ENCODE measurements around the gene CRLF2.

GRCh38 chrX:1152090-1152489 is 60.4 kb downstream of the CRLF2 start:
- no peak for TF ChIP-seq POLR2A (IDR thresholded peaks at IDR 0.05)
- no peak for TF ChIP-seq CTCF (IDR thresholded peaks at IDR 0.05)

Measured in lower leg skin (tissue), 3 donors.